Calu3 (cell line): ENCODE data around the gene CRK. TPM values are rescaled to one million over a fixed set of nuclear protein-coding genes. Genes with fewer than 3 reads are reported as not detected.

Experiments used
- BruUV-seq: library from RNA; stranded (reverse); fragments of 400-500 nt; replicated peaks from 2 replicates; lab custom pipeline; 2021; lab: Mats Ljungman, UMichigan
- CTCF ChIA-PET: fragments of 300-600 bp; sonication (Branson Sonifier 250); formaldehyde crosslinking; loops from one replicate; lab custom pipeline; 2022; ENCODE audit warnings: antibody characterized with exemption; lab: Charles Lee
- DNase-seq: peaks from one replicate; pipeline ENCODE4 v3.0.0; 2022
- H3K27ac Mint-ChIP-seq: one replicate; pipeline ENCODE4 v1.8.0; 2022; ENCODE audit warnings: mixed read lengths; ENCODE audit not compliant: unreplicated experiment
- H3K27me3 Mint-ChIP-seq: one replicate; pipeline ENCODE4 v1.8.0; 2022; ENCODE audit warnings: mixed read lengths; ENCODE audit not compliant: unreplicated experiment
- H3K36me3 Mint-ChIP-seq: one replicate; pipeline ENCODE4 v1.8.0; 2022; ENCODE audit warnings: mild to moderate bottlenecking, moderate library complexity, mixed read lengths; ENCODE audit not compliant: insufficient read depth, unreplicated experiment
- H3K4me1 Mint-ChIP-seq: one replicate; pipeline ENCODE4 v1.8.0; 2022; ENCODE audit warnings: mild to moderate bottlenecking, low read depth, mixed read lengths; ENCODE audit not compliant: unreplicated experiment
- H3K4me3 Mint-ChIP-seq: one replicate; pipeline ENCODE4 v1.8.0; 2022; ENCODE audit warnings: mild to moderate bottlenecking, low read depth, moderate library complexity, mixed read lengths; ENCODE audit not compliant: unreplicated experiment
- H3K9me3 Mint-ChIP-seq: one replicate; pipeline ENCODE4 v1.8.0; 2022; ENCODE audit warnings: low read depth, mixed read lengths; ENCODE audit not compliant: unreplicated experiment
- intact Hi-C: fragments of 100-400 bp; cut with micrococcal nuclease; formaldehyde crosslinking; loops from one replicate; pipeline ENCODE4 v1.10.0; 2022; ENCODE audit not compliant: unreplicated experiment
- total RNA-seq: library from RNA; stranded (reverse); gene quantifications from 2 replicates; pipeline ENCODE4 v1.2.3, GENCODE V29; 2022
- TF ChIP-seq, protein P1 (sequence below): fragments of 200-600 bp; IDR thresholded peaks from one replicate; pipeline ENCODE4 v1.8.0; 2022; ENCODE audit warnings: antibody characterized with exemption; ENCODE audit not compliant: unreplicated experiment

The CRK gene
- total RNA-seq, 1 experiment from 2014 or later = 38.9 TPM

- no peaks in the 10 kb centered on the region for H3K27me3 Mint-ChIP-seq
- intact Hi-C loops = no loop called here
- no peaks in the 10 kb centered on the region for H3K4me1 Mint-ChIP-seq
- no peak overlapping the region for H3K27ac Mint-ChIP-seq
- no peaks in the 10 kb centered on the region for H3K9me3 Mint-ChIP-seq
- no peak overlapping the region for H3K4me3 Mint-ChIP-seq
- H3K36me3 Mint-ChIP-seq = peaks cover 56% of the 10 kb centered on the region
- no peak for DNase-seq
- TF ChIP-seq, protein P1, sequence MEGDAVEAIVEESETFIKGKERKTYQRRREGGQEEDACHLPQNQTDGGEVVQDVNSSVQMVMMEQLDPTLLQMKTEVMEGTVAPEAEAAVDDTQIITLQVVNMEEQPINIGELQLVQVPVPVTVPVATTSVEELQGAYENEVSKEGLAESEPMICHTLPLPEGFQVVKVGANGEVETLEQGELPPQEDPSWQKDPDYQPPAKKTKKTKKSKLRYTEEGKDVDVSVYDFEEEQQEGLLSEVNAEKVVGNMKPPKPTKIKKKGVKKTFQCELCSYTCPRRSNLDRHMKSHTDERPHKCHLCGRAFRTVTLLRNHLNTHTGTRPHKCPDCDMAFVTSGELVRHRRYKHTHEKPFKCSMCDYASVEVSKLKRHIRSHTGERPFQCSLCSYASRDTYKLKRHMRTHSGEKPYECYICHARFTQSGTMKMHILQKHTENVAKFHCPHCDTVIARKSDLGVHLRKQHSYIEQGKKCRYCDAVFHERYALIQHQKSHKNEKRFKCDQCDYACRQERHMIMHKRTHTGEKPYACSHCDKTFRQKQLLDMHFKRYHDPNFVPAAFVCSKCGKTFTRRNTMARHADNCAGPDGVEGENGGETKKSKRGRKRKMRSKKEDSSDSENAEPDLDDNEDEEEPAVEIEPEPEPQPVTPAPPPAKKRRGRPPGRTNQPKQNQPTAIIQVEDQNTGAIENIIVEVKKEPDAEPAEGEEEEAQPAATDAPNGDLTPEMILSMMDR = no peak
- no TSS peak for BruUV-seq
- CTCF ChIA-PET = no interaction called here
Observed at GRCh38 chr17:1467258-1467657, 11.2 kb upstream of the CRK start.

DNA sequence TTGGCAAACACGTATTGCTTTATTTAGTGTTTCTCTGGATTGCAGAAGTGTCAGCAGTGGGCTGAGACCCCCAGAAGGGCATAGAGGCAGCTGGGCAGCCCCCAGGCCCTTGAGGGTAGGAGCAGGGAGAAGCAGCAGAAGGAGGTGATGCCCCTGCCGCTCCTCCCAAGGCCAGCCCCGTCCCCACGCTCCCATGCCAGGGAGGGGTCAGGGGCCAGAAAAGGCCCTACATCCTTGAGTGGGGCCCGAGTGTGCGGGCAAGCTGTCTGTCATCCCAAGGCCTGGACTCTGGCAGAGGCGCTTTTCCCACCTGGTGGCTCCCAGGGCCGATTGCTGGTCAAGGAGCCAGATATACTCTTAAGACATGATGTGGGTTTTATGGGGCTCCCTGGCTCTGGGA lies 8.2 kb upstream of the CRK start:
- no peaks in the 10 kb centered on the region for H3K27me3 Mint-ChIP-seq
- peaks cover 38% of the 10 kb centered on the region for H3K36me3 Mint-ChIP-seq
- TF ChIP-seq, protein P1 = no peak
- intact Hi-C loops = no loop called here
- no TSS peak for BruUV-seq
- no peak overlapping the region for H3K4me3 Mint-ChIP-seq
- CTCF ChIA-PET = no interaction called here
- no peak overlapping the region for H3K27ac Mint-ChIP-seq
- no peaks in the 10 kb centered on the region for H3K9me3 Mint-ChIP-seq
- no peak for DNase-seq
- H3K4me1 Mint-ChIP-seq = peaks cover 8% of the 10 kb centered on the region

DNA sequence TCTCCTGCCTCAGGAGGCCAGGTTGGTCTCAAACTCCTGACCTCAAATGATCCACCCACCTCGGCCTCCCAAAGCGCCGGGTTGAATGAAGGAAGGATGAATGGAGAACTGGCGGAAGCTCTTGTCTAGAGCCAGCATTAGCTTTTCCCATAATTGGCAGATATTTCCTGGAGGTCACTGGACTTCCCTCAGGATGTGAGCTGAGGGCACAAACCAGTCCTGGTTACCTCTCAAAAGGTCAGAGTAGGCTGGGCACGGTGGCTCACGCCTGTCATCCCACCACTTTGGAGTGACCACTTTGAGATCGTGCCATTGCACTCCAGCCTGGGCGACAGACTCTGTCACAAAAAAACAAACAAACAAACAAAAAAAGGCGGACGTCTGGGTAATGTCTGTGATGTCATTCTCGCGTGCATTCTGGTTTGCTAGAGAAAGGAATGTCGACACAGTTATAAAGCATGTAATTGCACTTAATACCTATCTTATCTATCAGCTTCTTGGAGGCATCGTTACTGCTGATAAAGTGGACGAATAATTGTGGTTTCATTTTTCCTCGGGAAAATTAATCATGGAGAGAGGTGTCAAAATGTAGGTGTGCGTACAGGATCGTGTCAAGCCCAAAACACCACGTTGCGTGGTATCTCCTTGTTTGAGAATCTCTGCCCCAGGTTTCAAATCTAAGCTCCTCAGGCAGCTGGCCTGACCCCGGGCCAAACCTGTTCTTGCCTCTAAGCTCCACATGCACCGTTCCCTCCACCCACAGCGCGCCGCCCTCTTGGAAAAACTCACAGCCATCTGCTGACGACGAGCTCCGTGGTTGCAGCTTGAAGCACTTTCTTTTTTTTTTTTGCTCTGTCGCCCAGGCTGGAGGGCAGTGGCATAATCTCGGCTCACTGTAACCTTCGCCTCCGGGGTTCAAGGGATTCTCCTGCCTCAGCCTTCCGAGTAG lies 6.4 kb upstream of the CRK start:
- CTCF ChIA-PET = no interaction called here
- no peak overlapping the region for H3K4me3 Mint-ChIP-seq
- H3K27me3 Mint-ChIP-seq = no peaks in the 10 kb centered on the region
- H3K9me3 Mint-ChIP-seq = no peaks in the 10 kb centered on the region
- intact Hi-C loops = no loop called here
- no peak overlapping the region for H3K27ac Mint-ChIP-seq
- DNase-seq = no peak
- BruUV-seq = no TSS peak
- TF ChIP-seq, protein P1 = no peak
- H3K36me3 Mint-ChIP-seq = peaks cover 30% of the 10 kb centered on the region
- H3K4me1 Mint-ChIP-seq = peaks cover 8% of the 10 kb centered on the region

GRCh38 chr17:1461198-1461944 lies 5.3 kb upstream of the CRK start:
- peaks cover 40% of the 10 kb centered on the region for H3K36me3 Mint-ChIP-seq
- CTCF ChIA-PET = no interaction called here
- H3K27me3 Mint-ChIP-seq = no peaks in the 10 kb centered on the region

More at GRCh38 chr17:1461198-1461944, 5.3 kb upstream of the CRK start:
- peaks cover 8% of the 10 kb centered on the region for H3K4me1 Mint-ChIP-seq
- H3K27ac Mint-ChIP-seq = peak overlapping the region; percentile 12
- no TSS peak for BruUV-seq
- H3K4me3 Mint-ChIP-seq = no peak overlapping the region
- TF ChIP-seq, protein P1 = no peak
- intact Hi-C loops = no loop called here
- H3K9me3 Mint-ChIP-seq = no peaks in the 10 kb centered on the region
- no peak for DNase-seq
